Measurements from ENCODE around the gene IGSF8. TPM values are rescaled to one million over a fixed set of nuclear protein-coding genes. Genes with fewer than 3 reads are reported as not detected.
"Not testable (repeated sequence)": the region's sequence is repeated elsewhere in the genome, so short reads cannot be mapped to it uniquely, and the experiment has no call there.

Gene IGSF8
- total RNA-seq, 3 donors from 2014 or later, result 30.5 to 45.7 (median 43.1) TPM

- no peaks in the 10 kb centered on the region for H3K9me3 Mint-ChIP-seq
- DNase-seq (no peak), ATAC-seq (no peak)
- H3K27me3 Mint-ChIP-seq (ENCODE audit: low read depth), result peaks cover 17% of the 10 kb centered on the region
- H3K36me3 Mint-ChIP-seq (ENCODE audit: insufficient read depth), result no peaks in the 10 kb centered on the region
- no peaks in the 10 kb centered on the region for H3K4me1 Mint-ChIP-seq (ENCODE audit: low read depth)
- no peak overlapping the region for H3K4me3 Mint-ChIP-seq
Measured at GRCh38 chr1:160130486-160130885, 32.1 kb upstream of the IGSF8 start.

GRCh38 chr1:160129966-160130365 is 31.5 kb upstream of the IGSF8 start:
- Mint-ChIP-seq H3K36me3 (ENCODE audit: insufficient read depth) (no peaks in the 10 kb centered on the region), H3K4me1 (ENCODE audit: low read depth) (no peaks in the 10 kb centered on the region), H3K4me3 (no peak overlapping the region), H3K9me3 (no peaks in the 10 kb centered on the region), H3K27me3 (ENCODE audit: low read depth) (peaks cover 14% of the 10 kb centered on the region)
- ATAC-seq (no peak), DNase-seq (no peak)

- Mint-ChIP-seq H3K36me3 (ENCODE audit: insufficient read depth) (no peaks in the 10 kb centered on the region), H3K9me3 (no peaks in the 10 kb centered on the region), H3K27me3 (ENCODE audit: low read depth) (peaks cover 13% of the 10 kb centered on the region), H3K4me1 (ENCODE audit: low read depth) (no peaks in the 10 kb centered on the region), H3K4me3 (no peak overlapping the region)
- no peak for ATAC-seq
- DNase-seq, result no peak
Measured at GRCh38 chr1:160129558-160129957, 31.1 kb upstream of the IGSF8 start.

- H3K4me1 Mint-ChIP-seq (ENCODE audit: low read depth), result no peaks in the 10 kb centered on the region
- no peaks in the 10 kb centered on the region for H3K9me3 Mint-ChIP-seq
- DNase-seq (no peak), ATAC-seq (no peak)
- peaks cover 13% of the 10 kb centered on the region for H3K27me3 Mint-ChIP-seq (ENCODE audit: low read depth)
- H3K36me3 Mint-ChIP-seq (ENCODE audit: insufficient read depth), result no peaks in the 10 kb centered on the region
- H3K4me3 Mint-ChIP-seq, result no peak overlapping the region
Measured at GRCh38 chr1:160129046-160129445, 30.6 kb upstream of the IGSF8 start.

GRCh38 chr1:160128636-160129035 is 30.2 kb upstream of the IGSF8 start:
- no peak overlapping the region for H3K4me3 Mint-ChIP-seq
- DNase-seq, result no peak
- no peaks in the 10 kb centered on the region for H3K4me1 Mint-ChIP-seq (ENCODE audit: low read depth)
- H3K9me3 Mint-ChIP-seq, result no peaks in the 10 kb centered on the region
- no peak for ATAC-seq
- H3K36me3 Mint-ChIP-seq (ENCODE audit: insufficient read depth), result no peaks in the 10 kb centered on the region
- H3K27me3 Mint-ChIP-seq (ENCODE audit: low read depth), result peaks cover 13% of the 10 kb centered on the region

- Mint-ChIP-seq H3K4me3 (no peak overlapping the region), H3K9me3 (no peaks in the 10 kb centered on the region), H3K4me1 (ENCODE audit: low read depth) (no peaks in the 10 kb centered on the region), H3K27me3 (ENCODE audit: low read depth) (peaks cover 12% of the 10 kb centered on the region), H3K36me3 (ENCODE audit: insufficient read depth) (no peaks in the 10 kb centered on the region)
- DNase-seq, result no peak
- ATAC-seq, result no peak
Measured at GRCh38 chr1:160127865-160128523, 29.6 kb upstream of the IGSF8 start.

- DNase-seq, result no peak
- Mint-ChIP-seq H3K4me3 (no peak overlapping the region), H3K36me3 (ENCODE audit: insufficient read depth) (no peaks in the 10 kb centered on the region), H3K27me3 (ENCODE audit: low read depth) (peaks cover 11% of the 10 kb centered on the region), H3K9me3 (no peaks in the 10 kb centered on the region), H3K4me1 (ENCODE audit: low read depth) (no peaks in the 10 kb centered on the region)
- no peak for ATAC-seq
Measured at GRCh38 chr1:160127381-160127780, 29.0 kb upstream of the IGSF8 start.

- not testable (repeated sequence) for H3K4me1 Mint-ChIP-seq (ENCODE audit: low read depth); H3K36me3 Mint-ChIP-seq (ENCODE audit: insufficient read depth); H3K4me3 Mint-ChIP-seq; H3K27me3 Mint-ChIP-seq (ENCODE audit: low read depth); DNase-seq; H3K9me3 Mint-ChIP-seq; ATAC-seq
Measured at GRCh38 chr1:160126342-160126741, 27.9 kb upstream of the IGSF8 start.

GRCh38 chr1:160125746-160126145 is 27.3 kb upstream of the IGSF8 start:
- H3K4me1 Mint-ChIP-seq (ENCODE audit: low read depth), result no peaks in the 10 kb centered on the region
- no peaks in the 10 kb centered on the region for H3K36me3 Mint-ChIP-seq (ENCODE audit: insufficient read depth)
- ATAC-seq, result no peak
- peaks cover 1% of the 10 kb centered on the region for H3K27me3 Mint-ChIP-seq (ENCODE audit: low read depth)
- H3K9me3 Mint-ChIP-seq, result no peaks in the 10 kb centered on the region
- H3K4me3 Mint-ChIP-seq, result no peak overlapping the region
- DNase-seq, result no peak

GRCh38 chr1:160124705-160125478 is 26.5 kb upstream of the IGSF8 start:
- Mint-ChIP-seq H3K4me3 (no peak overlapping the region), H3K27me3 (ENCODE audit: low read depth) (no peaks in the 10 kb centered on the region), H3K4me1 (ENCODE audit: low read depth) (no peaks in the 10 kb centered on the region), H3K9me3 (no peaks in the 10 kb centered on the region), H3K36me3 (ENCODE audit: insufficient read depth) (no peaks in the 10 kb centered on the region)
- DNase-seq, result no peak
- ATAC-seq, result no peak

- DNase-seq (no peak), ATAC-seq (no peak)
- Mint-ChIP-seq H3K9me3 (no peaks in the 10 kb centered on the region), H3K4me3 (no peak overlapping the region), H3K4me1 (ENCODE audit: low read depth) (no peaks in the 10 kb centered on the region), H3K36me3 (ENCODE audit: insufficient read depth) (no peaks in the 10 kb centered on the region), H3K27me3 (ENCODE audit: low read depth) (no peaks in the 10 kb centered on the region)
Measured at GRCh38 chr1:160123726-160124125, 25.3 kb upstream of the IGSF8 start.

- Mint-ChIP-seq H3K9me3 (no peaks in the 10 kb centered on the region), H3K4me1 (ENCODE audit: low read depth) (no peaks in the 10 kb centered on the region), H3K36me3 (ENCODE audit: insufficient read depth) (no peaks in the 10 kb centered on the region), H3K27me3 (ENCODE audit: low read depth) (no peaks in the 10 kb centered on the region), H3K4me3 (no peak overlapping the region)
- ATAC-seq, result no peak
- no peak for DNase-seq
Measured at GRCh38 chr1:160122978-160123495, 24.6 kb upstream of the IGSF8 start.

GRCh38 chr1:160121388-160121787 is 23.0 kb upstream of the IGSF8 start:
- Mint-ChIP-seq H3K27me3 (ENCODE audit: low read depth) (peaks cover 6% of the 10 kb centered on the region), H3K36me3 (ENCODE audit: insufficient read depth) (no peaks in the 10 kb centered on the region), H3K4me3 (no peak overlapping the region), H3K4me1 (ENCODE audit: low read depth) (no peaks in the 10 kb centered on the region), H3K9me3 (no peaks in the 10 kb centered on the region)
- ATAC-seq (no peak), DNase-seq (no peak)

- ATAC-seq, result no peak
- Mint-ChIP-seq H3K27me3 (ENCODE audit: low read depth) (peaks cover 11% of the 10 kb centered on the region), H3K4me1 (ENCODE audit: low read depth) (no peaks in the 10 kb centered on the region), H3K9me3 (no peaks in the 10 kb centered on the region), H3K4me3 (no peak overlapping the region), H3K36me3 (ENCODE audit: insufficient read depth) (no peaks in the 10 kb centered on the region)
- DNase-seq, result no peak
Measured at GRCh38 chr1:160120797-160121196, 22.4 kb upstream of the IGSF8 start.

GRCh38 chr1:160118928-160119327 is 20.5 kb upstream of the IGSF8 start:
- peaks cover 16% of the 10 kb centered on the region for H3K27me3 Mint-ChIP-seq (ENCODE audit: low read depth)
- H3K36me3 Mint-ChIP-seq (ENCODE audit: insufficient read depth), result no peaks in the 10 kb centered on the region
- DNase-seq (no peak), ATAC-seq (no peak)
- H3K4me1 Mint-ChIP-seq (ENCODE audit: low read depth), result no peaks in the 10 kb centered on the region
- no peak overlapping the region for H3K4me3 Mint-ChIP-seq
- H3K9me3 Mint-ChIP-seq, result no peaks in the 10 kb centered on the region

All from activated T-cell treated with anti-CD3 and anti-CD28 coated beads, Interleukin-2, amount 50 U/mL, for 4 hours (primary cell).